GM12872 (cell line): ENCODE results near the gene RAP1GAP2.

Experiments
- TF ChIP-seq, protein P1 (sequence below): IDR thresholded peaks from 3 replicates; pipeline ENCODE4 v1.5.1; 2011; ENCODE audit warnings: low read depth, mild to moderate bottlenecking, low read length, moderate library complexity; ENCODE audit not compliant: insufficient read depth

RAP1GAP2 gene

DNA sequence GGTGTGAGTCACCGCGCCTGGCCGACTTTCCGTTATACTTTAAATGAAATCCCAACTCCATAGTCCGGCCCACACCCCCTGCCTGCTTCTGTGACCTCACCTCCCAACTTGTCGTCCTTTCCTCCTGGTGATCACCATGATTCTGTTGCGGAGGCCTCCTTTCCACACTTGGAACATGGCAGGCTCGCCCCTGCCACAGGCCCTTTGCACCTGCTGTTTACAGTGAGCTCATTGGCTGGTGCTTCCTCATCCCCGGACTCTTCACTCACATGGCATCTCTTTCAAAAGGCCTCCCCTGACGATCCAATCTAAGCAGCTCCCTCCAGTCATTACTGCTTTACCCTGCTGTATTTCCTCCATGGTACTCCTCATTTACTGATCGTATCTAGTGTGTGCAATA, 64.6 kb downstream of the RAP1GAP2 start:
- TF ChIP-seq, protein P1, sequence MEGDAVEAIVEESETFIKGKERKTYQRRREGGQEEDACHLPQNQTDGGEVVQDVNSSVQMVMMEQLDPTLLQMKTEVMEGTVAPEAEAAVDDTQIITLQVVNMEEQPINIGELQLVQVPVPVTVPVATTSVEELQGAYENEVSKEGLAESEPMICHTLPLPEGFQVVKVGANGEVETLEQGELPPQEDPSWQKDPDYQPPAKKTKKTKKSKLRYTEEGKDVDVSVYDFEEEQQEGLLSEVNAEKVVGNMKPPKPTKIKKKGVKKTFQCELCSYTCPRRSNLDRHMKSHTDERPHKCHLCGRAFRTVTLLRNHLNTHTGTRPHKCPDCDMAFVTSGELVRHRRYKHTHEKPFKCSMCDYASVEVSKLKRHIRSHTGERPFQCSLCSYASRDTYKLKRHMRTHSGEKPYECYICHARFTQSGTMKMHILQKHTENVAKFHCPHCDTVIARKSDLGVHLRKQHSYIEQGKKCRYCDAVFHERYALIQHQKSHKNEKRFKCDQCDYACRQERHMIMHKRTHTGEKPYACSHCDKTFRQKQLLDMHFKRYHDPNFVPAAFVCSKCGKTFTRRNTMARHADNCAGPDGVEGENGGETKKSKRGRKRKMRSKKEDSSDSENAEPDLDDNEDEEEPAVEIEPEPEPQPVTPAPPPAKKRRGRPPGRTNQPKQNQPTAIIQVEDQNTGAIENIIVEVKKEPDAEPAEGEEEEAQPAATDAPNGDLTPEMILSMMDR, result no peak

DNA sequence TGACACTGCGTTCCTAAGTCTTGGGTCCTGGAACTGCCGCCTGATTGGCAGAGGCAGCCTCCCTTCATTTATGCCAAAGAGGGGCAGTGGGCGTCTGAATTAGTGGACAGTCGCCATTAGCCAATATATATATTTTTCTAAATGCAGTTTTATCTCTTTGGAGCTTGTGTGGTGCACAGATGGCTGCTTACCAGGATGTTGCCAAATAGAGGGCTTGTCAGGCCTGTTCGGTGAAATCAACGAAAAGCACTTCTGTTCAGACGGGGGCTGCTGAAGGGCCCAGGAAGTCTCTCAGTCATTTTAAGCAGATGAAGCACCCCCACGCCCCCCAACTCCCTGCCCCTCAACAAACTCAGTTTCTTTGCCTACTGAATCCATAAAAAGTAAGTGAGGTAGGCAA, 66.0 kb downstream of the RAP1GAP2 start:
- TF ChIP-seq, protein P1, result no peak

DNA sequence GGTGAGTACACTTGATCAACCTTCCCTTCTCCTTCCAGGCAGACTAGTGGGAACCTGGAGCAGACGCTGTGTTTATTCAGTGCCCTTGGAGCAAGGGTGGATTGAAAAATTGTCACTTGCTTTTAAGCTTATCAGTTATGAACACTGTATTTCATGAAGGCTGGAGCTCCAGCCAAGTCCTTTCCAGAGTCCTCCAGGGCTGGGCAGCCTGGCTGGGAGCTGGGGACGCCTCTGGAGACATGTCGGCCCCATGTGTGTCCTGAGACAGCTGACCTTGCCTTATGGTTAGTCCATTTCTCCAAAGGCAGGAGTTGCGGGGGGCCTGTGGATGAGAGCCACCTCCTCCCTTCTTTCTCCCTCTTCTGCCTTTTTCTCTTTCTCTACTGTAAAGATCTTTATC, 67.0 kb downstream of the RAP1GAP2 start:
- TF ChIP-seq, protein P1, result no peak

DNA sequence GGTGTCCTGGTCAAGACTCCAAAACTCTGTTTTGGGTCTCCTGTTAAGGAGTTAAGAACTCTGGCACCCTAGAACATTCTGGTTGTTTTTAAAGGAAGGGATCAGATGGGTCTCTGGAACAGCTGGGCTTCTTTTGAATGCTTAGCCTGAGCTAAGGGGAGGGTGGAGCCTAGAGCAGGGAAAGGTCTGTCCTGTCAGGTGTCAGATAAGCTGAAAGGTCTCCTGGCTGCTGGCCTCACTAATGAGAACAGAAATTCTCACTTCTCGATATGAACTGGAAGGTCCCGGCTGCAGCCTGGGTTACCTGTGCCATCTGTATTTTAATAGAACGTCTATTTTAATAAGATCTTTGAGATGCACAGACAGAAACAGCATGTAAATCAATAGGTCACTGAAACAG, 69.0 kb downstream of the RAP1GAP2 start:
- TF ChIP-seq, protein P1, result no peak

DNA sequence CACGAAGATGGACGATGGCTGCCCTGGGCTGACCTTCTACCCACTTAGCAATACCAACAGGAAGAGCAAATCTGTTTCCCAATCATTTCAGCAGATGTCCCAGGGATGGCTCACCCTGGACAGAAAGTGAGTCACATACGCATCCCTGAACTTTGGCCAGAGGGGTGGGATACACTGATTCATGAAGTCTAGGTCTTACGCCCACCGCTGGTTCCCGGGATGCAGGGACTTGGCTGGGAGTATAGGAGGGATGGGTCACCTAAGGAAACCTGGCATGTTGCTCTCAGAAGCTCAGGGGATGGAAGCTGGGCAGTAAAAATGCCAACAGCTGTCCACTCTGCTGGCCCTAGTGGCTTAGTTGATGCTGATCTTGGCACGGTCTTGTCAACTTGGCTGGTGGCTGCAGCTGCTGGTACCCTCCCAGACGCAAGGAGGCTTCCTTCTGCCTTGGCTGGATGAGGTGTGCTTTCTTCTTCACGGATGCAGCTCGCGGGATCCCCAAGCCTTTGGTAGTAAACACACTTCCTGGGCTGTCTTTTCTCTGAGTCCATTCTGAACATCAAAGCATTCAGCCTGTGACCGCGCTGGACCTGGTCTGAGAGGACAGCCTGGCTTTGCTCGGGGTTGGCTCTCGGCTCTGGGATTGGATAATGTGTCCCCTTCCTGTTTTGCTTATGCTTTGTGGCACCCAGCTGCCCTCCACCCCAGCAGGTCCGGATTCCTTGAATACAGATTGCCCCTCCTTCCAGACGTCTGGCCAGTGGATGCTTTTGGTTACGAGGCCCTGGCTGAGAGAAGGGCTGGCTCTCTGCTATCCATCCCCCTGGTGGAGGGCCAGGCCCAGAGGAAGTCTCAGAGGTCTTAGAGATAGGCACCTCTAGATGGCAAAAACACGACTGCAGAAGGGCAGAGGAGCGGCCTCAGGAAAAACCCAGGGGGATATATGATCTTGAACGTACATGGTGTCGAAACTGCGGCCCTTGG, 71.5 kb downstream of the RAP1GAP2 start:
- TF ChIP-seq, protein P1, result no peak

DNA sequence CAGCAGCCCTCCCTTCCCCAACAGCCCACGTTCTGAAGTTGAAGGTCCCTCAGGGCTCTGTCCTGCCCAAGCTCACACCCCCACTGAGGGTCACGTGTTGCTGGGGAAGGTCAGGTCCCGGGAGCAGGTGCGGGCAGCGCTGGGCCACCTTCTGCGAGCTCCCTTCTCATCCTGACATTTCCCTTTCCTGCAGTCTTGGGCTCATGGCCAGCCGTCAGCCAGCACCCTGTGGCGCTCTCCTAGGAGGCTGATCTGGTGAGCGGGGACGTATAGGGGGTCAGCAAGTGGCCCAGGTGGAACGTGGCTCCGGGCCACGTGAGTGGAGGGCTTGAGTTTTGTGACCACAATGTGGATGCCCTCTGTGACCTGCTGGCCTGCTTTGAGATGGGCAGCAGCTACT, 73.4 kb downstream of the RAP1GAP2 start:
- TF ChIP-seq, protein P1, result no peak

DNA sequence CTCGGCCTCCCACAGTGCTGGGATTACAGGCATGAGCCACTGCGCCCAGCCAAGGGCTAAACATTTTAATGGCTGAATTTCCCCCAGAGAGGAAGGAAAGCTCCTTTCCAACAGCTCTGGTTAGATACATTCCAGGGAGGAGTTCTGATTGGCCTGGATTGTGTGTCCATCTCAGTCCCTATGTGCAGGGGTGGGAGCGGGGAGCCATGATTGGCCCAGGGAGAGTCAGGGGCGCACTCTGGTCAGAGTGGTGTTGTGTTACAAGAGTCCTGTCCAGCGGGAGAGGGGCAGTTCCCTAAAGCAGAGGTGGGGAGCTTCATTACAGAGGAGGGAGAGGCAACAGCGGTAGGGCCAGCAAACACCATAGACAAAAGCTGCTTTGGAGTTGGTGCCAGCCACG, 75.0 kb downstream of the RAP1GAP2 start:
- TF ChIP-seq, protein P1, result no peak
